HEK293 (cell line): ENCODE results near the gene RAB7B.
A peak's percentile ranks its signal among the peaks of the same experiment; 100 is the strongest.

ENCODE experiments used
- CTCF ChIA-PET: fragments of 350-600 bp; formaldehyde crosslinking; extraction: SDS; loops from one replicate; lab custom pipeline; 2021; ENCODE audit warnings: antibody characterized with exemption; lab: Yijun Ruan, JAX
- POLR2A ChIA-PET: fragments of 300-600 bp; formaldehyde crosslinking; extraction: SDS; loops from one replicate; lab custom pipeline; 2020; ENCODE audit warnings: antibody characterized with exemption, inconsistent platforms; lab: Yijun Ruan, JAX
- H3K27ac ChIP-seq: fragments of 200-500 bp; sonication (Bioruptor generic); 2 replicates; pipeline ENCODE4 v1.5.1; 2014; ENCODE audit warnings: low read depth, low read length, control low read depth, inconsistent platforms; ENCODE audit errors: extremely low read depth
- H3K36me3 ChIP-seq, 2 experiments: fragments of 200-500 bp in 1 of 2; sonication (Bioruptor generic) in 1 of 2; 1 replicate in 1 of 2; 2 replicates in 1 of 2; pipeline ENCODE4 v1.5.1; 2014 to 2017; ENCODE audit warnings: inconsistent platforms in 2 of 2, low read length in 2 of 2; ENCODE audit not compliant: control insufficient read depth in 2 of 2, insufficient read depth in 1 of 2
- H3K4me1 ChIP-seq: fragments of 200-500 bp; sonication (Bioruptor generic); 2 replicates; pipeline ENCODE4 v1.5.1; 2014; ENCODE audit warnings: mild to moderate bottlenecking, low read length, inconsistent platforms; ENCODE audit not compliant: control insufficient read depth, insufficient read depth
- H3K4me3 ChIP-seq: 2 replicates; pipeline ENCODE4 v1.5.1; 2011; ENCODE audit warnings: low read depth, mild to moderate bottlenecking, control low read depth, low read length, moderate library complexity
- H3K9me3 ChIP-seq: fragments of 200-500 bp; sonication (Bioruptor generic); 2 replicates; pipeline ENCODE4 v1.5.1; 2014; ENCODE audit warnings: low read depth, low read length, inconsistent platforms; ENCODE audit not compliant: control insufficient read depth, insufficient read depth
- EGR2 ChIP-seq: fragments of 450-650 bp; formaldehyde crosslinking; IDR thresholded peaks from 2 replicates; pipeline ENCODE4 v1.5.1; 2016; ENCODE audit warnings: low read depth, missing biosample characterization, missing genetic modification characterization
- SCRT2 ChIP-seq: fragments of 450-650 bp; formaldehyde crosslinking; IDR thresholded peaks from 2 replicates; pipeline ENCODE4 v1.5.1; 2016; ENCODE audit warnings: missing biosample characterization, missing genetic modification characterization
- YY2 ChIP-seq: fragments of 450-650 bp; formaldehyde crosslinking; IDR thresholded peaks from 2 replicates; pipeline ENCODE4 v1.5.1; 2016; ENCODE audit warnings: missing biosample characterization, missing genetic modification characterization
- ZBTB48 ChIP-seq: fragments of 450-650 bp; formaldehyde crosslinking; IDR thresholded peaks from 2 replicates; pipeline ENCODE4 v1.5.1; 2016; ENCODE audit warnings: missing biosample characterization, missing genetic modification characterization
- ZFHX2 ChIP-seq: fragments of 450-650 bp; formaldehyde crosslinking; conservative IDR thresholded peaks from 2 replicates; pipeline ENCODE4 v1.5.1; 2016; ENCODE audit warnings: missing biosample characterization, missing genetic modification characterization
- ZNF146 ChIP-seq: fragments of 450-650 bp; formaldehyde crosslinking; IDR thresholded peaks from 2 replicates; pipeline ENCODE4 v1.5.1; 2016; ENCODE audit warnings: missing biosample characterization, missing genetic modification characterization
- ZNF202 ChIP-seq: fragments of 450-650 bp; formaldehyde crosslinking; IDR thresholded peaks from 2 replicates; pipeline ENCODE4 v1.5.1; 2016; ENCODE audit warnings: missing biosample characterization, missing genetic modification characterization, borderline replicate concordance
- ZNF350 ChIP-seq: fragments of 450-650 bp; formaldehyde crosslinking; IDR thresholded peaks from 2 replicates; pipeline ENCODE4 v1.5.0; 2017; ENCODE audit warnings: missing biosample characterization, mild to moderate bottlenecking, missing genetic modification characterization
- ZNF416 ChIP-seq: fragments of 450-650 bp; formaldehyde crosslinking; IDR thresholded peaks from 2 replicates; pipeline ENCODE4 v1.5.1; 2016; ENCODE audit warnings: missing biosample characterization, missing genetic modification characterization
- ZNF426 ChIP-seq: fragments of 450-650 bp; formaldehyde crosslinking; IDR thresholded peaks from 2 replicates; pipeline ENCODE4 v1.5.1; 2017; ENCODE audit warnings: missing biosample characterization, missing genetic modification characterization, mild to moderate bottlenecking, inconsistent platforms, moderate library complexity
- ZNF521 ChIP-seq: fragments of 450-650 bp; formaldehyde crosslinking; IDR thresholded peaks from 2 replicates; pipeline ENCODE4 v1.5.1; 2017; ENCODE audit warnings: missing biosample characterization, mild to moderate bottlenecking, missing genetic modification characterization
- ZNF530 ChIP-seq: fragments of 450-650 bp; formaldehyde crosslinking; IDR thresholded peaks from 2 replicates; pipeline ENCODE4 v1.5.1; 2016; ENCODE audit warnings: low read depth, missing biosample characterization, missing genetic modification characterization
- ZNF548 ChIP-seq: fragments of 450-650 bp; formaldehyde crosslinking; IDR thresholded peaks from 2 replicates; pipeline ENCODE4 v1.5.1; 2016; ENCODE audit warnings: missing biosample characterization, missing genetic modification characterization
- ZNF585B ChIP-seq: fragments of 450-650 bp; formaldehyde crosslinking; IDR thresholded peaks from 2 replicates; pipeline ENCODE4 v1.5.1; 2016; ENCODE audit warnings: missing biosample characterization, missing genetic modification characterization
- ZNF600 ChIP-seq: fragments of 450-650 bp; formaldehyde crosslinking; IDR thresholded peaks from 2 replicates; pipeline ENCODE4 v1.5.1; 2016; ENCODE audit warnings: missing biosample characterization, missing genetic modification characterization
- ZNF626 ChIP-seq: fragments of 450-650 bp; sonication (Bioruptor Pico); formaldehyde crosslinking; IDR thresholded peaks from 2 replicates; pipeline ENCODE4 v1.5.1; 2018; ENCODE audit warnings: missing biosample characterization, missing genetic modification characterization, inconsistent platforms
- ZNF664 ChIP-seq: fragments of 450-650 bp; formaldehyde crosslinking; IDR thresholded peaks from 2 replicates; pipeline ENCODE4 v1.5.1; 2016; ENCODE audit warnings: missing biosample characterization, missing genetic modification characterization
- ZNF791 ChIP-seq: fragments of 450-650 bp; formaldehyde crosslinking; IDR thresholded peaks from 2 replicates; pipeline ENCODE4 v1.5.1; 2016; ENCODE audit warnings: missing biosample characterization, missing genetic modification characterization
- ZSCAN23 ChIP-seq: fragments of 450-650 bp; formaldehyde crosslinking; IDR thresholded peaks from 2 replicates; pipeline ENCODE4 v1.5.1; 2016; ENCODE audit warnings: missing biosample characterization, missing genetic modification characterization
- TF ChIP-seq, protein P1 (sequence below): fragments of 450-650 bp; formaldehyde crosslinking; conservative IDR thresholded peaks from 2 replicates; pipeline ENCODE4 v1.5.1; 2016; ENCODE audit warnings: low read depth, missing biosample characterization, missing genetic modification characterization
- TF ChIP-seq, protein P2 (sequence below): fragments of 450-650 bp; formaldehyde crosslinking; IDR thresholded peaks from 2 replicates; pipeline ENCODE4 v1.5.1; 2016; ENCODE audit warnings: missing biosample characterization, missing genetic modification characterization, borderline replicate concordance

Gene RAB7B

DNA sequence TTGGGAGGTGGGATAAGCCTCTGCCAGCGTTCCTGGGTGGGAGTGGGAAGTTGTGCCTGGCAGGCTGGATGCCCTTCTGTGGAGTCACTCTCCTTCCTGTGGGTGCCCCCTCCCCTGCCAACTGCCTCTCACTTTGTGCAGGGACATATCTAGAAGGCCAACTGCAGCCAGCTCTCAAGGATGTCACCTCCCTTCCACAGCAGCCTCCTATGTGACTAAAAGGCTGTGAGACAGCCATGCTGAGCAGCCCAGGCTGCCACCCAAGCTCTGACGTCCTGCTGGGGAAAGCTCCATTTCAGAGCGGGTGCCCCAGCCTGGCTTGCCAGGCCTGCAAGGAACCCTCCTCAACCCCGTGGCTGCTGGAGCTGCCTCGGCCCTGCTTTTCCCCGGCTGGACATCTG, 40.4 kb downstream of the RAB7B start:
- H3K4me1 ChIP-seq = peaks cover 9% of the 10 kb centered on the region
- H3K27ac ChIP-seq = no peak overlapping the region; the same call in 1 of the 2 replicates
- H3K36me3 ChIP-seq = no peaks in the 10 kb centered on the region
- H3K9me3 ChIP-seq = no peaks in the 10 kb centered on the region
- H3K4me3 ChIP-seq = no peak overlapping the region
- TF ChIP-seq ZNF416 (tag by site-specific recombination) (no peak), ZFHX2 (tag by site-specific recombination) (0 out of 2 replicates have a peak, but pooled peaks have one; percentile 19)
- TF ChIP-seq, all 188 proteins: peak for 1
- CTCF ChIA-PET = interaction anchor here (0.7 to 6.9 kb wide), 3 partner anchors 14 to 64 kb away, joined by 3 to 39 read pairs (median 17); no protein-coding TSS in a partner anchor
- POLR2A ChIA-PET = interaction anchor here (0.6 to 1.4 kb wide), 2 partner anchors 19 to 63 kb away, joined by 3 to 4 read pairs; partner anchors contain the start of gene SLC26A9

DNA sequence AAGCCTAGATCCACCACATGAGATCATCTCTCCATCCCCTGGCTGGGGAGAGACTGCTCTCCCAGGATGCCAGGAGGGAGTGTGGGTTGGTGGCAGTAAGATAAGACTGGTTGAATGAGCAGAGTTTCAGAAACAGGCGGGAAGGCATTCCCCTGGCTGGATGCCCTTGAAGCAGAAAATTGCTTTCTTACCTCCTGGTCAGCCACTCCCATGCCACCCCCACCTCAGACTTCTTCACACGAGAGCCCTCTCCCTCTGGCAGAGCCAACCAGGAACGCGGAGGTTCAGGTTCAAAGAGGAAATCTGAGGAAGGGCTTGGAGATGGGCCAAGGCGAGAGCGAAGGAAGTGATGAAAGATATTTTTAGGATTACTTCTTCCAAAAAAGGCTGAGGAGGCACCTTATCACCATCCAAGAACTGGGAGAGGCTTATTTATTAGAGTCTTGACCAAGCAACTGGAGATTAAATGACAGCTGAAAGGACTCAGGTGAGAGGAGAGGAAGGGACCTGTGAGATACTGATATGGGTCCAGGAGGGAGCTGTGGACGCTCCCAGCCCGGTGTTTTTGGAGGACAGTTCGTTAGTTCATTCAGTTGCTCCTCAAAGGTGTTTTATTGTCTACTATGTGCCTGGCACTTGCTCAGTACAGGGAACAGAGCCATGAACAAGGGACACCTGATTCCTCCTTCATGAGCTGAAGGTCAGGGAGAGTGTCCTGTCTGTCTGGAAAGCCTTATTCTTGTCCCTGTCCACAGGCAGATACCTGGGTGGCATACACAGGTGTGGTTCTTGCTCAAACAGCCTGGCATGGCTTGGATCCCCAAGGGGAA, 41.0 kb downstream of the RAB7B start:
- H3K9me3 ChIP-seq = no peaks in the 10 kb centered on the region
- no peaks in the 10 kb centered on the region for H3K36me3 ChIP-seq
- ChIA-PET CTCF (interaction anchor here (0.6 to 6.9 kb wide), 7 partner anchors 9 to 184 kb away, joined by 3 to 39 read pairs (median 4); no protein-coding TSS in a partner anchor), POLR2A (interaction anchor here (0.6 to 1.4 kb wide), 2 partner anchors 19 to 64 kb away, joined by 3 to 4 read pairs; partner anchors contain the start of gene SLC26A9)
- H3K27ac ChIP-seq = peak overlapping the region; percentile 22; the same call in 1 of the 2 replicates
- peaks cover 9% of the 10 kb centered on the region for H3K4me1 ChIP-seq
- no peak overlapping the region for H3K4me3 ChIP-seq
- TF ChIP-seq ZNF202 = no peak
- no peak for TF ChIP-seq ZNF791 (tag by site-specific recombination)
- TF ChIP-seq ZNF664 (tag by site-specific recombination) = peak; percentile 63; the same call in 1 of the 2 replicates
- TF ChIP-seq EGR2 = peak; percentile 86
- TF ChIP-seq ZNF350 (tag by site-specific recombination) = no peak
- TF ChIP-seq ZNF426 = no peak
- no peak for TF ChIP-seq ZNF548
- no peak for TF ChIP-seq ZNF530 (tag by site-specific recombination)
- TF ChIP-seq ZNF585B (tag by site-specific recombination) = no peak
- 0 out of 2 replicates have a peak, but pooled peaks have one; percentile 15 for TF ChIP-seq ZNF600
- TF ChIP-seq, protein P1, sequence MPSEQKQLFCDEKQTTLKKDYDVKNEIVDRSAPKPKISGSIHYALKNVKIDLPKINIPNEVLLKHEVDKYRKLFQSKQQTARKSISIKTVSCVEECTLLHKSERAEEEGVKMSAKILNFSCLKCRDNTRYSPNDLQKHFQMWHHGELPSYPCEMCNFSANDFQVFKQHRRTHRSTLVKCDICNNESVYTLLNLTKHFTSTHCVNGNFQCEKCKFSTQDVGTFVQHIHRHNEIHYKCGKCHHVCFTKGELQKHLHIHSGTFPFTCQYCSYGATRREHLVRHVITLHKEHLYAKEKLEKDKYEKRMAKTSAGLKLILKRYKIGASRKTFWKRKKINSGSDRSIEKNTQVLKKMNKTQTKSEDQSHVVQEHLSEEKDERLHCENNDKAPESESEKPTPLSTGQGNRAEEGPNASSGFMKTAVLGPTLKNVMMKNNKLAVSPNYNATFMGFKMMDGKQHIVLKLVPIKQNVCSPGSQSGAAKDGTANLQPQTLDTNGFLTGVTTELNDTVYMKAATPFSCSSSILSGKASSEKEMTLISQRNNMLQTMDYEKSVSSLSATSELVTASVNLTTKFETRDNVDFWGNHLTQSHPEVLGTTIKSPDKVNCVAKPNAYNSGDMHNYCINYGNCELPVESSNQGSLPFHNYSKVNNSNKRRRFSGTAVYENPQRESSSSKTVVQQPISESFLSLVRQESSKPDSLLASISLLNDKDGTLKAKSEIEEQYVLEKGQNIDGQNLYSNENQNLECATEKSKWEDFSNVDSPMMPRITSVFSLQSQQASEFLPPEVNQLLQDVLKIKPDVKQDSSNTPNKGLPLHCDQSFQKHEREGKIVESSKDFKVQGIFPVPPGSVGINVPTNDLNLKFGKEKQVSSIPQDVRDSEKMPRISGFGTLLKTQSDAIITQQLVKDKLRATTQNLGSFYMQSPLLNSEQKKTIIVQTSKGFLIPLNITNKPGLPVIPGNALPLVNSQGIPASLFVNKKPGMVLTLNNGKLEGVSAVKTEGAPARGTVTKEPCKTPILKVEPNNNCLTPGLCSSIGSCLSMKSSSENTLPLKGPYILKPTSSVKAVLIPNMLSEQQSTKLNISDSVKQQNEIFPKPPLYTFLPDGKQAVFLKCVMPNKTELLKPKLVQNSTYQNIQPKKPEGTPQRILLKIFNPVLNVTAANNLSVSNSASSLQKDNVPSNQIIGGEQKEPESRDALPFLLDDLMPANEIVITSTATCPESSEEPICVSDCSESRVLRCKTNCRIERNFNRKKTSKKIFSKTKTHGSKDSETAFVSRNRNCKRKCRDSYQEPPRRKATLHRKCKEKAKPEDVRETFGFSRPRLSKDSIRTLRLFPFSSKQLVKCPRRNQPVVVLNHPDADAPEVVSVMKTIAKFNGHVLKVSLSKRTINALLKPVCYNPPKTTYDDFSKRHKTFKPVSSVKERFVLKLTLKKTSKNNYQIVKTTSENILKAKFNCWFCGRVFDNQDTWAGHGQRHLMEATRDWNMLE (tag by site-specific recombination) = 0 out of 2 replicates have a peak, but pooled peaks have one; percentile 41
- TF ChIP-seq SCRT2 = no peak
- TF ChIP-seq ZNF521 (tag by site-specific recombination) = no peak
- no peak for TF ChIP-seq ZBTB48 (tag by site-specific recombination)
- TF ChIP-seq YY2 (tag by site-specific recombination) = no peak
- TF ChIP-seq ZSCAN23 (tag by site-specific recombination) = no peak
- TF ChIP-seq, protein P2, sequence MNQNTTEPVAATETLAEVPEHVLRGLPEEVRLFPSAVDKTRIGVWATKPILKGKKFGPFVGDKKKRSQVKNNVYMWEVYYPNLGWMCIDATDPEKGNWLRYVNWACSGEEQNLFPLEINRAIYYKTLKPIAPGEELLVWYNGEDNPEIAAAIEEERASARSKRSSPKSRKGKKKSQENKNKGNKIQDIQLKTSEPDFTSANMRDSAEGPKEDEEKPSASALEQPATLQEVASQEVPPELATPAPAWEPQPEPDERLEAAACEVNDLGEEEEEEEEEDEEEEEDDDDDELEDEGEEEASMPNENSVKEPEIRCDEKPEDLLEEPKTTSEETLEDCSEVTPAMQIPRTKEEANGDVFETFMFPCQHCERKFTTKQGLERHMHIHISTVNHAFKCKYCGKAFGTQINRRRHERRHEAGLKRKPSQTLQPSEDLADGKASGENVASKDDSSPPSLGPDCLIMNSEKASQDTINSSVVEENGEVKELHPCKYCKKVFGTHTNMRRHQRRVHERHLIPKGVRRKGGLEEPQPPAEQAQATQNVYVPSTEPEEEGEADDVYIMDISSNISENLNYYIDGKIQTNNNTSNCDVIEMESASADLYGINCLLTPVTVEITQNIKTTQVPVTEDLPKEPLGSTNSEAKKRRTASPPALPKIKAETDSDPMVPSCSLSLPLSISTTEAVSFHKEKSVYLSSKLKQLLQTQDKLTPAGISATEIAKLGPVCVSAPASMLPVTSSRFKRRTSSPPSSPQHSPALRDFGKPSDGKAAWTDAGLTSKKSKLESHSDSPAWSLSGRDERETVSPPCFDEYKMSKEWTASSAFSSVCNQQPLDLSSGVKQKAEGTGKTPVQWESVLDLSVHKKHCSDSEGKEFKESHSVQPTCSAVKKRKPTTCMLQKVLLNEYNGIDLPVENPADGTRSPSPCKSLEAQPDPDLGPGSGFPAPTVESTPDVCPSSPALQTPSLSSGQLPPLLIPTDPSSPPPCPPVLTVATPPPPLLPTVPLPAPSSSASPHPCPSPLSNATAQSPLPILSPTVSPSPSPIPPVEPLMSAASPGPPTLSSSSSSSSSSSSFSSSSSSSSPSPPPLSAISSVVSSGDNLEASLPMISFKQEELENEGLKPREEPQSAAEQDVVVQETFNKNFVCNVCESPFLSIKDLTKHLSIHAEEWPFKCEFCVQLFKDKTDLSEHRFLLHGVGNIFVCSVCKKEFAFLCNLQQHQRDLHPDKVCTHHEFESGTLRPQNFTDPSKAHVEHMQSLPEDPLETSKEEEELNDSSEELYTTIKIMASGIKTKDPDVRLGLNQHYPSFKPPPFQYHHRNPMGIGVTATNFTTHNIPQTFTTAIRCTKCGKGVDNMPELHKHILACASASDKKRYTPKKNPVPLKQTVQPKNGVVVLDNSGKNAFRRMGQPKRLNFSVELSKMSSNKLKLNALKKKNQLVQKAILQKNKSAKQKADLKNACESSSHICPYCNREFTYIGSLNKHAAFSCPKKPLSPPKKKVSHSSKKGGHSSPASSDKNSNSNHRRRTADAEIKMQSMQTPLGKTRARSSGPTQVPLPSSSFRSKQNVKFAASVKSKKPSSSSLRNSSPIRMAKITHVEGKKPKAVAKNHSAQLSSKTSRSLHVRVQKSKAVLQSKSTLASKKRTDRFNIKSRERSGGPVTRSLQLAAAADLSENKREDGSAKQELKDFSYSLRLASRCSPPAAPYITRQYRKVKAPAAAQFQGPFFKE (tag by site-specific recombination) = no peak
- no peak for TF ChIP-seq ZNF146 (tag by site-specific recombination)
- no peak for TF ChIP-seq ZNF626
- no peak for TF ChIP-seq ZNF416 (tag by site-specific recombination)
